Nephron (organoid): Measurements from ENCODE around the gene TUBB3.

ENCODE experiments used
- H3K27ac Mint-ChIP-seq, 3 experiments: 2 replicates each; pipeline ENCODE4 v1.8.0; 2020; ENCODE audit warnings: mixed read lengths in 3 of 3, mild to moderate bottlenecking in 2 of 3, moderate library complexity in 1 of 3
- H3K27me3 Mint-ChIP-seq: 2 replicates; pipeline ENCODE4 v1.8.0; 2021; ENCODE audit warnings: low read depth, mild to moderate bottlenecking, moderate library complexity, mixed read lengths
- H3K36me3 Mint-ChIP-seq: 2 replicates; pipeline ENCODE4 v1.8.0; 2020; ENCODE audit warnings: low read depth, mixed read lengths
- H3K4me1 Mint-ChIP-seq: 2 replicates; pipeline ENCODE4 v1.8.0; 2020; ENCODE audit warnings: mixed read lengths
- H3K4me3 Mint-ChIP-seq, 3 experiments: 2 replicates each; pipeline ENCODE4 v1.8.0; 2020; ENCODE audit warnings: mild to moderate bottlenecking in 3 of 3, mixed read lengths in 3 of 3, moderate library complexity in 2 of 3
- H3K9me3 Mint-ChIP-seq: 2 replicates; pipeline ENCODE4 v1.8.0; 2020; ENCODE audit warnings: mixed read lengths
- CTCF ChIP-seq, 3 experiments: fragments of 200-600 bp; sonication (generic); IDR thresholded peaks; one replicate each; pipeline ENCODE4 v1.5.0; 2021; ENCODE audit warnings: antibody characterized with exemption in 3 of 3; ENCODE audit not compliant: unreplicated experiment in 3 of 3

Gene TUBB3

GRCh38 chr16:89984216-89984615 lies 61.1 kb downstream of the TUBB3 start:
- no peak for TF ChIP-seq CTCF (IDR thresholded peaks at IDR 0.05; ENCODE audit: unreplicated experiment in 3 of 3)
- Mint-ChIP-seq H3K4me3 (no peak overlapping the region), H3K9me3 (no peaks in the 10 kb centered on the region), H3K27ac (no peak overlapping the region), H3K27me3 (no peaks in the 10 kb centered on the region), H3K4me1 (peaks cover 7% of the 10 kb centered on the region), H3K36me3 (peaks cover 59% of the 10 kb centered on the region)

GRCh38 chr16:89985219-89985618 lies 62.1 kb downstream of the TUBB3 start:
- Mint-ChIP-seq H3K36me3 (peaks cover 50% of the 10 kb centered on the region), H3K9me3 (no peaks in the 10 kb centered on the region), H3K4me1 (peaks cover 7% of the 10 kb centered on the region), H3K27me3 (no peaks in the 10 kb centered on the region), H3K4me3 (no peak overlapping the region), H3K27ac (no peak overlapping the region)
- no peak for TF ChIP-seq CTCF (IDR thresholded peaks at IDR 0.05; ENCODE audit: unreplicated experiment in 3 of 3)
